ENCODE data around the gene PRIMA1. TPM values are rescaled to one million over a fixed set of nuclear protein-coding genes. Genes with fewer than 3 reads are reported as not detected.

PRIMA1 gene
- total and polyA plus RNA-seq, 2 donors (not counting 1 experiment from before 2014, with no cell fraction given), result not detected

DNA sequence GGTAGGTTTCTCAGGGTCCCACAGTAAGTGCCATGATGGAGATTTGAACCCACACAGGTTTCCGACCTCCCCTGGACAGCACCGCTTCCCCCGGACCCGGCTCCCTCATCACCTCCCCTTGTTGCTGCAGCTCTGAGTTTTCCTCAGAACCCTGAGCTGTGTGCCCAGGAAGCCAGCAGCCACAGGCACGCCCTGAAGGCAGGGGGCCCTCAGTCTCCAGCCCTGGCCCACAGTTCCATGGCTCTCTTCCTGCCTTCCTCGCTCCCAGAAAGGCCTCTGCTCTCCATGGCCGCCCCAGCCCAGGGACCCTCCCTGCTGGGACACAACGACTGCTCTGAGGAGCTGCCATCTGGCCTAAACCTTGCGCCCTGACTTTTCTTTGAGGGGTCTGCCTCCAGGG is 35.8 kb upstream of the PRIMA1 start:
- H3K27me3 Mint-ChIP-seq, result peaks cover 14% of the 10 kb centered on the region
- DNase-seq, result no peak
- intact Hi-C loops (cut with micrococcal nuclease), result no loop called here
- H3K27ac Mint-ChIP-seq, result no peak overlapping the region
- no peaks in the 10 kb centered on the region for H3K4me1 ChIP-seq (ENCODE audit: control insufficient read depth in 2 of 2, insufficient read depth in 2 of 2, low read length in 2 of 2)
- H4K20me1 ChIP-seq (ENCODE audit: control insufficient read depth, insufficient read depth, low read length, poor library complexity, severe bottlenecking), result no peaks in the 10 kb centered on the region
- no peaks in the 10 kb centered on the region for H3K4me1 Mint-ChIP-seq
- ChIA-PET CTCF (no interaction called here), POLR2A (no interaction called here)
- no peak overlapping the region for H3K27ac ChIP-seq (ENCODE audit: low read length in 2 of 2)
- no peak overlapping the region for H3K4me3 Mint-ChIP-seq
- TF ChIP-seq EZH2 (IDR thresholded peaks at IDR 0.05; ENCODE audit: borderline replicate concordance, insufficient read depth, low read depth, low read length, poor library complexity, severe bottlenecking), result no peak
- TF ChIP-seq, protein P1, sequence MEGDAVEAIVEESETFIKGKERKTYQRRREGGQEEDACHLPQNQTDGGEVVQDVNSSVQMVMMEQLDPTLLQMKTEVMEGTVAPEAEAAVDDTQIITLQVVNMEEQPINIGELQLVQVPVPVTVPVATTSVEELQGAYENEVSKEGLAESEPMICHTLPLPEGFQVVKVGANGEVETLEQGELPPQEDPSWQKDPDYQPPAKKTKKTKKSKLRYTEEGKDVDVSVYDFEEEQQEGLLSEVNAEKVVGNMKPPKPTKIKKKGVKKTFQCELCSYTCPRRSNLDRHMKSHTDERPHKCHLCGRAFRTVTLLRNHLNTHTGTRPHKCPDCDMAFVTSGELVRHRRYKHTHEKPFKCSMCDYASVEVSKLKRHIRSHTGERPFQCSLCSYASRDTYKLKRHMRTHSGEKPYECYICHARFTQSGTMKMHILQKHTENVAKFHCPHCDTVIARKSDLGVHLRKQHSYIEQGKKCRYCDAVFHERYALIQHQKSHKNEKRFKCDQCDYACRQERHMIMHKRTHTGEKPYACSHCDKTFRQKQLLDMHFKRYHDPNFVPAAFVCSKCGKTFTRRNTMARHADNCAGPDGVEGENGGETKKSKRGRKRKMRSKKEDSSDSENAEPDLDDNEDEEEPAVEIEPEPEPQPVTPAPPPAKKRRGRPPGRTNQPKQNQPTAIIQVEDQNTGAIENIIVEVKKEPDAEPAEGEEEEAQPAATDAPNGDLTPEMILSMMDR (IDR thresholded peaks at IDR 0.05), result no peak
- H3K4me3 ChIP-seq (ENCODE audit: control extremely low read depth in 1 of 5, extremely low read depth in 1 of 5, insufficient read depth in 1 of 5, low read depth in 2 of 5, low read length in 4 of 5), result no peak overlapping the region
- no peak overlapping the region for H3K9ac ChIP-seq (ENCODE audit: low read length)
- no peaks in the 10 kb centered on the region for H3K79me2 ChIP-seq (ENCODE audit: control insufficient read depth, insufficient read depth, low read length)
- peaks cover 0 to 8% (median 0%) of the 10 kb centered on the region in 4 experiments for H3K27me3 ChIP-seq (replicated peaks in 1 of 4; ENCODE audit: control extremely low read depth in 1 of 4, control insufficient read depth in 3 of 4, insufficient read depth in 4 of 4, low read length in 3 of 4)
- no peaks in the 10 kb centered on the region for H3K36me3 ChIP-seq (replicated peaks in 1 of 2; ENCODE audit: control extremely low read depth in 1 of 2, control insufficient read depth in 1 of 2, extremely low read depth in 1 of 2, insufficient read depth in 2 of 2, low read length in 1 of 2)
- H3K4me2 ChIP-seq (replicated peaks; ENCODE audit: low read depth, low read length, poor library complexity, severe bottlenecking), result no peak overlapping the region
- 80% methylated on average over 9 of the region's 9 CpGs for WGBS (ENCODE audit: insufficient coverage)
- ATAC-seq (ENCODE audit: low read depth), result no peak
- peaks cover 0 to 19% (median 0%) of the 10 kb centered on the region in 3 donors for H3K9me3 ChIP-seq (ENCODE audit: control extremely low read depth in 1 of 3, control insufficient read depth in 2 of 3, insufficient read depth in 1 of 3, low read length in 2 of 3)
- H3K9me3 Mint-ChIP-seq (ENCODE audit: insufficient read depth), result no peaks in the 10 kb centered on the region
- H2AFZ ChIP-seq (ENCODE audit: insufficient read depth, low read depth, low read length, poor library complexity, severe bottlenecking), result no peak overlapping the region

DNA sequence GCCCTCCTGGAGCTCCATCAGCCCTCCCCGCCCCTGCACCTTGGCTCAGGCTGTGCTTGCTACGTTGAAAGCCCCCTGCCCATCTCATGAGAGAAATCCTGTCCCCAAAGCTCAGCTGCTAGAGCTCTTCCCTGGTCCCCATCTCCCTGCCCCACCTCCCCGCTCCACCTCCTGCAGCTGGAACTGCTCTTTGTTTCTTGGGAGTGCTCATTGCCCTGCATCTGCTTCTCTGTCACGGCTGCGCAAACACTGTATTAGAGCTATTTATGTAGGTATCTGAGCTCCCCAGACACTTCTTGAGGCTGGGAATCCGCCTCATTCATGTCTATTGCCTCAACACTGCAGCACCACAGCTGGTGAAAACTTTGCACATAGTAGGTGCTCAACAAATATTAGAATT is 32.8 kb upstream of the PRIMA1 start:
- Histone ChIP-seq H2AFZ (ENCODE audit: insufficient read depth, low read depth, low read length, poor library complexity, severe bottlenecking) (no peak overlapping the region), H3K4me3 (ENCODE audit: control extremely low read depth in 1 of 5, extremely low read depth in 1 of 5, insufficient read depth in 1 of 5, low read depth in 2 of 5, low read length in 4 of 5) (no peak overlapping the region), H3K4me1 (ENCODE audit: control insufficient read depth in 2 of 2, insufficient read depth in 2 of 2, low read length in 2 of 2) (no peaks in the 10 kb centered on the region), H3K36me3 (replicated peaks in 1 of 2; ENCODE audit: control extremely low read depth in 1 of 2, control insufficient read depth in 1 of 2, extremely low read depth in 1 of 2, insufficient read depth in 2 of 2, low read length in 1 of 2) (no peaks in the 10 kb centered on the region), H4K20me1 (ENCODE audit: control insufficient read depth, insufficient read depth, low read length, poor library complexity, severe bottlenecking) (no peaks in the 10 kb centered on the region), H3K9me3 (ENCODE audit: control extremely low read depth in 1 of 3, control insufficient read depth in 2 of 3, insufficient read depth in 1 of 3, low read length in 2 of 3) (peaks cover 0 to 23% (median under 1%) of the 10 kb centered on the region in 3 donors), H3K27ac (ENCODE audit: low read length in 2 of 2) (no peak overlapping the region), H3K4me2 (replicated peaks; ENCODE audit: low read depth, low read length, poor library complexity, severe bottlenecking) (no peak overlapping the region), H3K9ac (ENCODE audit: low read length) (no peak overlapping the region), H3K27me3 (replicated peaks in 1 of 4; ENCODE audit: control extremely low read depth in 1 of 4, control insufficient read depth in 3 of 4, insufficient read depth in 4 of 4, low read length in 3 of 4) (peaks cover 0 to 6% (median 0%) of the 10 kb centered on the region in 4 experiments), H3K79me2 (ENCODE audit: control insufficient read depth, insufficient read depth, low read length) (no peaks in the 10 kb centered on the region)
- no peak for DNase-seq
- TF ChIP-seq EZH2 (IDR thresholded peaks at IDR 0.05; ENCODE audit: borderline replicate concordance, insufficient read depth, low read depth, low read length, poor library complexity, severe bottlenecking), result no peak
- Mint-ChIP-seq H3K27me3 (peaks cover 14% of the 10 kb centered on the region), H3K27ac (no peak overlapping the region), H3K9me3 (ENCODE audit: insufficient read depth) (no peaks in the 10 kb centered on the region), H3K4me1 (no peaks in the 10 kb centered on the region), H3K4me3 (no peak overlapping the region)
- no peak for ATAC-seq (ENCODE audit: low read depth)
- ChIA-PET CTCF (no interaction called here), POLR2A (no interaction called here)
- WGBS (ENCODE audit: insufficient coverage), result 79% methylated on average over 3 of the region's 6 CpGs
- intact Hi-C loops (cut with micrococcal nuclease), result no loop called here
